H9 (cell line): Measurements from ENCODE around the gene WARS2. TPM values are rescaled to one million over a fixed set of nuclear protein-coding genes. Genes with fewer than 3 reads are reported as not detected.

Experiments used
- DNase-seq: peaks from one replicate; pipeline ENCODE4 v3.0.0-alpha.2; 2017
- H2AFZ ChIP-seq: one replicate; pipeline ENCODE4 v1.6.1; 2013; ENCODE audit warnings: mild to moderate bottlenecking, low read length, control low read depth, moderate library complexity
- H2AK5ac ChIP-seq: 2 replicates; pipeline ENCODE4 v1.6.1; 2013; ENCODE audit warnings: low read length, control low read depth, mixed read lengths; ENCODE audit not compliant: insufficient read length
- H2BK120ac ChIP-seq: one replicate; pipeline ENCODE4 v1.6.1; 2013; ENCODE audit warnings: low read depth, mild to moderate bottlenecking, low read length, control low read depth, inconsistent platforms; ENCODE audit not compliant: poor library complexity, severe bottlenecking
- H2BK12ac ChIP-seq: 2 replicates; pipeline ENCODE4 v1.6.1; 2013; ENCODE audit warnings: low read length, control low read depth, mixed read lengths, low read depth; ENCODE audit not compliant: insufficient read length
- H2BK15ac ChIP-seq: 2 replicates; pipeline ENCODE4 v1.6.1; 2013; ENCODE audit warnings: low read depth, low read length, control low read depth
- H2BK20ac ChIP-seq: one replicate; pipeline ENCODE4 v1.6.1; 2013; ENCODE audit warnings: low read depth, mild to moderate bottlenecking, low read length, control low read depth, inconsistent platforms; ENCODE audit not compliant: poor library complexity, severe bottlenecking
- H2BK5ac ChIP-seq: 2 replicates; pipeline ENCODE4 v1.6.1; 2013; ENCODE audit warnings: low read length, control low read depth, mixed read lengths; ENCODE audit not compliant: insufficient read length
- H3K14ac ChIP-seq: 2 replicates; pipeline ENCODE4 v1.6.1; 2013; ENCODE audit warnings: low read length, control low read depth; ENCODE audit not compliant: insufficient read depth
- H3K18ac ChIP-seq: 2 replicates; pipeline ENCODE4 v1.6.1; 2013; ENCODE audit warnings: low read depth, mild to moderate bottlenecking, mixed read lengths, low read length, control low read depth; ENCODE audit not compliant: insufficient read length
- H3K23ac ChIP-seq: 2 replicates; pipeline ENCODE4 v1.6.1; 2013; ENCODE audit warnings: low read length, control low read depth, mixed read lengths, low read depth; ENCODE audit not compliant: insufficient read length
- H3K23me2 ChIP-seq: 2 replicates; pipeline ENCODE4 v1.6.1; 2013; ENCODE audit warnings: low read depth, mild to moderate bottlenecking, mixed read lengths, low read length, control low read depth; ENCODE audit not compliant: insufficient read length, poor library complexity, severe bottlenecking
- H3K27ac ChIP-seq: 2 replicates; pipeline ENCODE4 v1.5.1; 2013; ENCODE audit warnings: low read length, control low read depth, mixed read lengths, low read depth; ENCODE audit not compliant: insufficient read length
- H3K27me3 ChIP-seq: 2 replicates; pipeline ENCODE4 v1.6.1; 2013; ENCODE audit warnings: low read length, control low read depth, inconsistent platforms; ENCODE audit not compliant: insufficient read depth
- H3K4ac ChIP-seq: 2 replicates; pipeline ENCODE4 v1.6.1; 2013; ENCODE audit warnings: low read depth, mild to moderate bottlenecking, control low read depth, inconsistent platforms, low read length, moderate library complexity
- H3K4me1 ChIP-seq: 2 replicates; pipeline ENCODE4 v1.6.1; 2013; ENCODE audit warnings: low read length, control low read depth, inconsistent platforms; ENCODE audit not compliant: insufficient read depth
- H3K4me2 ChIP-seq: 2 replicates; pipeline ENCODE4 v1.6.1; 2013; ENCODE audit warnings: low read length, control low read depth, mixed read lengths; ENCODE audit not compliant: insufficient read length, insufficient read depth
- H3K56ac ChIP-seq: 2 replicates; pipeline ENCODE4 v1.6.1; 2013; ENCODE audit warnings: low read depth, mild to moderate bottlenecking, mixed read lengths, low read length, control low read depth; ENCODE audit not compliant: insufficient read length
- H3K79me1 ChIP-seq: 2 replicates; pipeline ENCODE4 v1.6.1; 2013; ENCODE audit warnings: low read depth, mild to moderate bottlenecking, moderate library complexity, low read length, control low read depth, inconsistent platforms; ENCODE audit not compliant: insufficient read depth, poor library complexity, severe bottlenecking
- H3K79me2 ChIP-seq: 2 replicates; pipeline ENCODE4 v1.6.1; 2013; ENCODE audit warnings: low read length, control low read depth, inconsistent platforms; ENCODE audit not compliant: insufficient read depth
- H3K9ac ChIP-seq: 2 replicates; pipeline ENCODE4 v1.6.1; 2013; ENCODE audit warnings: low read length, control low read depth, mixed read lengths; ENCODE audit not compliant: insufficient read length; ENCODE audit errors: extremely low read depth
- H3K9me3 ChIP-seq: one replicate; pipeline ENCODE4 v1.6.1; 2013; ENCODE audit warnings: low read depth, low read length, inconsistent platforms; ENCODE audit not compliant: control insufficient read depth
- H3T11ph ChIP-seq: one replicate; pipeline ENCODE4 v1.6.1; 2013; ENCODE audit warnings: mild to moderate bottlenecking, low read length, control low read depth, inconsistent platforms
- H4K20me1 ChIP-seq: one replicate; pipeline ENCODE4 v1.6.1; 2013; ENCODE audit not compliant: control insufficient read depth, insufficient read length, insufficient read depth
- H4K5ac ChIP-seq: 2 replicates; pipeline ENCODE4 v1.6.1; 2013; ENCODE audit warnings: low read depth, mild to moderate bottlenecking, mixed read lengths, low read length, control low read depth; ENCODE audit not compliant: insufficient read length
- H4K8ac ChIP-seq: replicated peaks from 2 replicates; pipeline ENCODE4 v1.6.1; 2013; ENCODE audit warnings: low read length, control low read depth, mixed read lengths, low read depth; ENCODE audit not compliant: insufficient read length
- H4K91ac ChIP-seq: 2 replicates; pipeline ENCODE4 v1.6.1; 2013; ENCODE audit warnings: low read depth, mild to moderate bottlenecking, moderate library complexity, mixed read lengths, low read length, control low read depth; ENCODE audit not compliant: insufficient read length
- H3K27ac Mint-ChIP-seq, 3 experiments: 2 replicates in 2 of 3; 3 replicates in 1 of 3; pipeline ENCODE4 v1.8.0; 2020 to 2021; ENCODE audit warnings: mixed read lengths in 3 of 3, mild to moderate bottlenecking in 1 of 3, moderate library complexity in 1 of 3
- H3K27me3 Mint-ChIP-seq: 2 replicates; pipeline ENCODE4 v1.8.0; 2021; ENCODE audit warnings: low read depth, mild to moderate bottlenecking, moderate library complexity, mixed read lengths
- H3K36me3 Mint-ChIP-seq, 3 experiments: 2 replicates in 2 of 3; 3 replicates in 1 of 3; pipeline ENCODE4 v1.8.0; 2020 to 2021; ENCODE audit warnings: low read depth in 3 of 3, mixed read lengths in 3 of 3; ENCODE audit not compliant: insufficient read depth in 1 of 3
- H3K4me1 Mint-ChIP-seq, 2 experiments: 2 replicates each; pipeline ENCODE4 v1.8.0; 2020; ENCODE audit warnings: mixed read lengths in 2 of 2
- H3K4me3 Mint-ChIP-seq, 2 experiments: 2 replicates in 1 of 2; 3 replicates in 1 of 2; pipeline ENCODE4 v1.8.0; 2020 to 2021; ENCODE audit warnings: mild to moderate bottlenecking in 2 of 2, mixed read lengths in 2 of 2, moderate library complexity in 1 of 2
- H3K9me3 Mint-ChIP-seq, 2 experiments: 2 replicates in 1 of 2; 3 replicates in 1 of 2; pipeline ENCODE4 v1.8.0; 2020; ENCODE audit warnings: mild to moderate bottlenecking in 2 of 2, mixed read lengths in 2 of 2, moderate library complexity in 1 of 2
- WGBS: extraction: QIAGEN DNeasy Blood & Tissue Kit; methylation state at CpG from one replicate; pipeline ENCODE4 v1.1.7; 2013; ENCODE audit warnings: missing lambda C conversion rate, low lambda C conversion rate, mixed read lengths; ENCODE audit not compliant: insufficient read length; ENCODE audit errors: extremely low coverage; 5-methylcytosine and 5-hydroxymethylcytosine counted together
- total RNA-seq: library from RNA; stranded (reverse); gene quantifications from 2 replicates; pipeline ENCODE4 v1.2.1, GENCODE V29; 2021
- TF ChIP-seq, protein P1 (sequence below): fragments of 200-600 bp; sonication (generic); conservative IDR thresholded peaks from 3 replicates; pipeline ENCODE4 v1.8.0; 2021; ENCODE audit warnings: antibody characterized with exemption, mild to moderate bottlenecking

The WARS2 gene
- total RNA-seq, 1 experiment from 2014 or later: 9.7 TPM

GRCh38 chr1:119048624-119049404 lies 91.6 kb downstream of the WARS2 start:
- Mint-ChIP-seq H3K9me3 (no peaks in the 10 kb centered on the region), H3K27ac (no peak overlapping the region)

More at GRCh38 chr1:119048624-119049404, 91.6 kb downstream of the WARS2 start:
- no peak overlapping the region for H2BK12ac ChIP-seq
- H2AK5ac ChIP-seq: no peak overlapping the region
- no peak overlapping the region for H3K9ac ChIP-seq
- H4K5ac ChIP-seq: no peak overlapping the region
- no peak overlapping the region for H3K4me2 ChIP-seq
- H2BK5ac ChIP-seq: no peak overlapping the region
- no peaks in the 10 kb centered on the region for H3K79me2 ChIP-seq
- H3K36me3 Mint-ChIP-seq: no peaks in the 10 kb centered on the region
- no peaks in the 10 kb centered on the region for H3K4me1 ChIP-seq
- H3K4me1 Mint-ChIP-seq: peaks cover 6 to 9% of the 10 kb centered on the region in 2 experiments; a peak in 3 of 4 replicates
- H2AFZ ChIP-seq: no peak overlapping the region
- H3K9me3 ChIP-seq: no peaks in the 10 kb centered on the region
- H2BK15ac ChIP-seq: no peak overlapping the region
- no peak overlapping the region for H2BK120ac ChIP-seq
- H3K23ac ChIP-seq: no peak overlapping the region
- no peak for DNase-seq
- no peak overlapping the region for H3K27ac ChIP-seq
- H4K8ac ChIP-seq: no peak overlapping the region
- no peak overlapping the region for H3T11ph ChIP-seq
- no peaks in the 10 kb centered on the region for H3K27me3 ChIP-seq
- H3K27me3 Mint-ChIP-seq: no peaks in the 10 kb centered on the region
- TF ChIP-seq, protein P1, sequence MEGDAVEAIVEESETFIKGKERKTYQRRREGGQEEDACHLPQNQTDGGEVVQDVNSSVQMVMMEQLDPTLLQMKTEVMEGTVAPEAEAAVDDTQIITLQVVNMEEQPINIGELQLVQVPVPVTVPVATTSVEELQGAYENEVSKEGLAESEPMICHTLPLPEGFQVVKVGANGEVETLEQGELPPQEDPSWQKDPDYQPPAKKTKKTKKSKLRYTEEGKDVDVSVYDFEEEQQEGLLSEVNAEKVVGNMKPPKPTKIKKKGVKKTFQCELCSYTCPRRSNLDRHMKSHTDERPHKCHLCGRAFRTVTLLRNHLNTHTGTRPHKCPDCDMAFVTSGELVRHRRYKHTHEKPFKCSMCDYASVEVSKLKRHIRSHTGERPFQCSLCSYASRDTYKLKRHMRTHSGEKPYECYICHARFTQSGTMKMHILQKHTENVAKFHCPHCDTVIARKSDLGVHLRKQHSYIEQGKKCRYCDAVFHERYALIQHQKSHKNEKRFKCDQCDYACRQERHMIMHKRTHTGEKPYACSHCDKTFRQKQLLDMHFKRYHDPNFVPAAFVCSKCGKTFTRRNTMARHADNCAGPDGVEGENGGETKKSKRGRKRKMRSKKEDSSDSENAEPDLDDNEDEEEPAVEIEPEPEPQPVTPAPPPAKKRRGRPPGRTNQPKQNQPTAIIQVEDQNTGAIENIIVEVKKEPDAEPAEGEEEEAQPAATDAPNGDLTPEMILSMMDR: no peak
- no peak overlapping the region for H3K56ac ChIP-seq
- no peak overlapping the region for H3K14ac ChIP-seq
- H3K4me3 Mint-ChIP-seq: no peak overlapping the region
- no CpG with 5 or more reads among the region's 34 CpGs for WGBS
- H2BK20ac ChIP-seq: no peak overlapping the region
- no peaks in the 10 kb centered on the region for H3K23me2 ChIP-seq
- H4K91ac ChIP-seq: no peak overlapping the region
- no peak overlapping the region for H3K4ac ChIP-seq
- H3K79me1 ChIP-seq: no peaks in the 10 kb centered on the region
- H3K18ac ChIP-seq: no peak overlapping the region
- no peaks in the 10 kb centered on the region for H4K20me1 ChIP-seq
